ENCODE measurements around the gene KASH5.

- TF ChIP-seq ATF3 (CRISPR knock-in tag; conservative IDR thresholded peaks at IDR 0.05): no peak
- TF ChIP-seq E2F4 (CRISPR knock-in tag; IDR thresholded peaks at IDR 0.05; ENCODE audit: borderline replicate concordance, low read depth): no peak
These were observed 62.4 kb downstream of the KASH5 start for GRCh38 chr19:49450405-49450804.
